Measurements from ENCODE around the gene ADD3. TPM values are rescaled to one million over a fixed set of nuclear protein-coding genes. Genes with fewer than 3 reads are reported as not detected.

Gene ADD3
- total and polyA plus RNA-seq, 2 donors (not counting 3 experiments of a cell fraction or from before 2014, with no cell fraction given): 14.9 to 55.2 TPM

- Histone ChIP-seq H3K27ac (ENCODE audit: insufficient read depth, low read depth, low read length) (no peak overlapping the region), H3K9ac (replicated peaks; ENCODE audit: extremely low read depth, insufficient read depth, low read length) (no peak overlapping the region), H2AFZ (ENCODE audit: low read depth, low read length) (no peak overlapping the region), H4K20me1 (replicated peaks; ENCODE audit: control insufficient read depth, extremely low read depth, insufficient read depth, low read length) (no peaks in the 10 kb centered on the region), H3K79me2 (ENCODE audit: control insufficient read depth, insufficient read depth, low read length) (no peaks in the 10 kb centered on the region), H3K4me2 (ENCODE audit: insufficient read depth, low read length) (no peak overlapping the region), H3K27me3 (ENCODE audit: control insufficient read depth in 2 of 2, insufficient read depth in 2 of 2, low read length in 2 of 2) (no peaks in the 10 kb centered on the region), H3K4me1 (ENCODE audit: control insufficient read depth, extremely low read depth, insufficient read depth, low read length) (no peaks in the 10 kb centered on the region), H3K4me3 (replicated peaks in 1 of 3; ENCODE audit: insufficient read depth in 1 of 3, low read depth in 1 of 3, low read length in 3 of 3) (no peak overlapping the region), H3K9me1 (replicated peaks; ENCODE audit: control insufficient read depth, extremely low read depth, insufficient read depth, low read length) (no peaks in the 10 kb centered on the region), H3K36me3 (ENCODE audit: control insufficient read depth in 2 of 2, extremely low read depth in 1 of 2, insufficient read depth in 2 of 2, low read length in 2 of 2) (no peaks in the 10 kb centered on the region), H3K9me3 (replicated peaks; ENCODE audit: control insufficient read depth, insufficient read depth, low read length) (no peaks in the 10 kb centered on the region)
- no peak for DNase-seq (ENCODE audit: low read depth, low spot score)
- no peak for FAIRE-seq
- CTCF ChIA-PET: interaction anchor here (1.4 to 4.2 kb wide), 3 partner anchors 8 to 89 kb away, joined by 4 to 28 read pairs (median 6); no protein-coding TSS in a partner anchor
- TF ChIP-seq MYC (IDR thresholded peaks at IDR 0.05; ENCODE audit: low read depth, low read length) (no peak), EZH2 (IDR thresholded peaks at IDR 0.05; ENCODE audit: borderline replicate concordance, low read depth, low read length, severe bottlenecking) (no peak), JUN (IDR thresholded peaks at IDR 0.05; ENCODE audit: borderline replicate concordance, insufficient read depth, insufficient read length, low read depth) (no peak), CTCF (IDR thresholded peaks at IDR 0.05; ENCODE audit: extremely low read depth in 1 of 2, insufficient read depth in 1 of 2, low read depth in 1 of 2, low read length in 2 of 2) (no peak), MAX (IDR thresholded peaks at IDR 0.05; ENCODE audit: insufficient read depth, insufficient read length) (no peak), GATA2 (IDR thresholded peaks at IDR 0.05; ENCODE audit: insufficient read depth, insufficient read length, low read depth, low read length) (no peak), POLR2AphosphoS5 (IDR thresholded peaks at IDR 0.05; ENCODE audit: insufficient read depth, low read depth, low read length) (no peak), FOS (IDR thresholded peaks at IDR 0.05; ENCODE audit: borderline replicate concordance, insufficient read depth, low read length) (no peak), POLR2A (IDR thresholded peaks at IDR 0.05; ENCODE audit: low read depth, low read length) (no peak)
- POLR2A ChIA-PET: no interaction called here
- dilution Hi-C loops (cut with MboI; ENCODE audit: extremely low pct_ligation_motif_present, low sequenced_read_pairs): no loop called here
- intact Hi-C loops (cut with micrococcal nuclease): no loop called here
- no TSS peak for BruUV-seq (replicated peaks)
Observed at GRCh38 chr10:109973326-109973829, 34.4 kb upstream of the ADD3 start.
